Measurements from ENCODE around the gene ALDH2. TPM values are rescaled to one million over a fixed set of nuclear protein-coding genes. Genes with fewer than 3 reads are reported as not detected.

The ALDH2 gene
- total and polyA plus RNA-seq, 9 donors, result 14.6 to 52.6 (median 38.7) TPM

- no peaks in the 10 kb centered on the region for H3K4me1 ChIP-seq (ENCODE audit: control insufficient read depth, insufficient read depth, low read length)
- DNase-seq, result no peak
- H3K4me3 ChIP-seq (ENCODE audit: low read length), result no peak overlapping the region
- no peak overlapping the region for H3K27ac ChIP-seq (ENCODE audit: low read length)
- H3K36me3 ChIP-seq (ENCODE audit: control insufficient read depth, insufficient read depth, low read length), result peaks cover 33% of the 10 kb centered on the region
- H3K27me3 ChIP-seq (ENCODE audit: control insufficient read depth, insufficient read depth, low read length), result no peaks in the 10 kb centered on the region
- H3K9me3 ChIP-seq (replicated peaks; ENCODE audit: control insufficient read depth, low read depth, low read length), result peaks cover 5% of the 10 kb centered on the region
- 97% methylated on average over 13 of the region's 17 CpGs for WGBS (ENCODE audit: insufficient coverage)
These were observed 16.3 kb downstream of the ALDH2 start for GRCh38 chr12:111783046-111783445.

- Histone ChIP-seq H3K36me3 (ENCODE audit: control insufficient read depth, insufficient read depth, low read length) (peaks cover 39% of the 10 kb centered on the region), H3K9me3 (replicated peaks; ENCODE audit: control insufficient read depth, low read depth, low read length) (peaks cover 5% of the 10 kb centered on the region), H3K27ac (ENCODE audit: low read length) (no peak overlapping the region), H3K4me3 (ENCODE audit: low read length) (no peak overlapping the region), H3K27me3 (ENCODE audit: control insufficient read depth, insufficient read depth, low read length) (no peaks in the 10 kb centered on the region), H3K4me1 (ENCODE audit: control insufficient read depth, insufficient read depth, low read length) (no peaks in the 10 kb centered on the region)
- WGBS (ENCODE audit: insufficient coverage), result 92% methylated on average over 2 of the region's 4 CpGs
- no peak for DNase-seq
These were observed 18.2 kb downstream of the ALDH2 start for GRCh38 chr12:111784953-111785352.

DNA sequence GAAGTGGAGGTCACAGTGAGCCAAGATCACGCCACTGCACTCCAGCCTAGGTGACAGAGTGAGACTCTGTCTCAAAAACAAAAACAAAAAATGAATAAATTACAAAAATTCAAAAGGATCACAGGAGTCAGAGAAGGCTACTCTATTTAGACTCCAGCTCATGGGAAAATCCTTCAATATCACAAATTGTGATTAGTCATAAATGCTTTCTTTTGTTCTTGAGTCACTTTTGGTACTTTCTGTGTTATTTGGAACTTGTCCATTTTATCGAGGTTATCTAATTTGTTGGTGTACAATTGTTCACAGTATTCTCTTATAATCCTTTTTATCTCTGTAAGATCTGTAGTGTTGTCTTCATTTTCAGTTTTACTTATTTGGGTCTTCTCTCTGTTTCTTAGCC is 18.9 kb downstream of the ALDH2 start:
- WGBS (ENCODE audit: insufficient coverage), result no CpG with 5 or more reads among the region's 2 CpGs
- DNase-seq, result no peak
- H3K4me3 ChIP-seq (ENCODE audit: low read length), result no peak overlapping the region
- H3K9me3 ChIP-seq (replicated peaks; ENCODE audit: control insufficient read depth, low read depth, low read length), result peaks cover 5% of the 10 kb centered on the region
- H3K4me1 ChIP-seq (ENCODE audit: control insufficient read depth, insufficient read depth, low read length), result no peaks in the 10 kb centered on the region
- no peak overlapping the region for H3K27ac ChIP-seq (ENCODE audit: low read length)
- no peaks in the 10 kb centered on the region for H3K27me3 ChIP-seq (ENCODE audit: control insufficient read depth, insufficient read depth, low read length)
- H3K36me3 ChIP-seq (ENCODE audit: control insufficient read depth, insufficient read depth, low read length), result peaks cover 45% of the 10 kb centered on the region

- Histone ChIP-seq H3K9me3 (replicated peaks; ENCODE audit: control insufficient read depth, low read depth, low read length) (no peaks in the 10 kb centered on the region), H3K27ac (ENCODE audit: low read length) (no peak overlapping the region), H3K4me1 (ENCODE audit: control insufficient read depth, insufficient read depth, low read length) (no peaks in the 10 kb centered on the region), H3K27me3 (ENCODE audit: control insufficient read depth, insufficient read depth, low read length) (no peaks in the 10 kb centered on the region), H3K4me3 (ENCODE audit: low read length) (no peak overlapping the region), H3K36me3 (ENCODE audit: control insufficient read depth, insufficient read depth, low read length) (peaks cover 57% of the 10 kb centered on the region)
- DNase-seq, result no peak
- 82% methylated on average over 2 of the region's 8 CpGs for WGBS (ENCODE audit: insufficient coverage)
These were observed 21.5 kb downstream of the ALDH2 start for GRCh38 chr12:111788178-111788654.

- WGBS (ENCODE audit: insufficient coverage), result 91% methylated on average over 9 of the region's 11 CpGs
- Histone ChIP-seq H3K27me3 (ENCODE audit: control insufficient read depth, insufficient read depth, low read length) (no peaks in the 10 kb centered on the region), H3K27ac (ENCODE audit: low read length) (no peak overlapping the region), H3K9me3 (replicated peaks; ENCODE audit: control insufficient read depth, low read depth, low read length) (no peaks in the 10 kb centered on the region), H3K4me1 (ENCODE audit: control insufficient read depth, insufficient read depth, low read length) (no peaks in the 10 kb centered on the region), H3K36me3 (ENCODE audit: control insufficient read depth, insufficient read depth, low read length) (peaks cover 43% of the 10 kb centered on the region), H3K4me3 (ENCODE audit: low read length) (no peak overlapping the region)
- DNase-seq, result no peak
These were observed 23.0 kb downstream of the ALDH2 start for GRCh38 chr12:111789779-111790178.

GRCh38 chr12:111791507-111791906 is 24.8 kb downstream of the ALDH2 start:
- no peaks in the 10 kb centered on the region for H3K27me3 ChIP-seq (ENCODE audit: control insufficient read depth, insufficient read depth, low read length)
- WGBS (ENCODE audit: insufficient coverage), result 96% methylated on average over 6 of the region's 8 CpGs
- H3K27ac ChIP-seq (ENCODE audit: low read length), result no peak overlapping the region
- H3K9me3 ChIP-seq (replicated peaks; ENCODE audit: control insufficient read depth, low read depth, low read length), result no peaks in the 10 kb centered on the region
- H3K4me3 ChIP-seq (ENCODE audit: low read length), result no peak overlapping the region
- DNase-seq, result no peak
- H3K4me1 ChIP-seq (ENCODE audit: control insufficient read depth, insufficient read depth, low read length), result no peaks in the 10 kb centered on the region
- H3K36me3 ChIP-seq (ENCODE audit: control insufficient read depth, insufficient read depth, low read length), result peaks cover 39% of the 10 kb centered on the region

- Histone ChIP-seq H3K9me3 (replicated peaks; ENCODE audit: control insufficient read depth, low read depth, low read length) (no peaks in the 10 kb centered on the region), H3K27ac (ENCODE audit: low read length) (no peak overlapping the region), H3K4me3 (ENCODE audit: low read length) (no peak overlapping the region), H3K36me3 (ENCODE audit: control insufficient read depth, insufficient read depth, low read length) (peaks cover 40% of the 10 kb centered on the region), H3K27me3 (ENCODE audit: control insufficient read depth, insufficient read depth, low read length) (no peaks in the 10 kb centered on the region), H3K4me1 (ENCODE audit: control insufficient read depth, insufficient read depth, low read length) (no peaks in the 10 kb centered on the region)
- DNase-seq, result no peak
- WGBS (ENCODE audit: insufficient coverage), result 93% methylated on average over 26 of the region's 27 CpGs
These were observed 25.6 kb downstream of the ALDH2 start for GRCh38 chr12:111792155-111792855.

GRCh38 chr12:111792856-111793235 is 26.1 kb downstream of the ALDH2 start:
- DNase-seq, result no peak
- H3K27ac ChIP-seq (ENCODE audit: low read length), result no peak overlapping the region
- no peak overlapping the region for H3K4me3 ChIP-seq (ENCODE audit: low read length)
- no peaks in the 10 kb centered on the region for H3K9me3 ChIP-seq (replicated peaks; ENCODE audit: control insufficient read depth, low read depth, low read length)
- peaks cover 41% of the 10 kb centered on the region for H3K36me3 ChIP-seq (ENCODE audit: control insufficient read depth, insufficient read depth, low read length)
- no peaks in the 10 kb centered on the region for H3K4me1 ChIP-seq (ENCODE audit: control insufficient read depth, insufficient read depth, low read length)
- H3K27me3 ChIP-seq (ENCODE audit: control insufficient read depth, insufficient read depth, low read length), result no peaks in the 10 kb centered on the region
- WGBS (ENCODE audit: insufficient coverage), result no CpG with 5 or more reads among the region's 3 CpGs

DNA sequence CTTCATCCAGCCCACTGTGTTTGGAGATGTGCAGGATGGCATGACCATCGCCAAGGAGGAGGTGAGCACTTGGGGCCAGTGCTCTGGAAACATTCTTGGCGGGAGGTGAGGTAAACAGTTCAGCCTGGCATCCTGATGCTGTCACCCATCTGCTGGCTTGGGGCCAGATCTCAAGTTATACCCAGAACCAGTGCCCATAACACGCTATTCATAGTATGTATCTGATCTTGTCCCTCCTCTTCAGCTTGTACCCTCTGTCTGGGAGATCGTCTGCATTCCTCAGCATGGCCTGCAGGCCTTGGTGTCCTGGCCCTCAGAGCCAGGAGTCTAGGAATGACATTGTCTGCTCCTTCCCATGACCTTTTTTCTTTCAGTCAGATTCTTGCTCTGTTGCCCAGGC is 31.4 kb downstream of the ALDH2 start:
- no peaks in the 10 kb centered on the region for H3K4me1 ChIP-seq (ENCODE audit: control insufficient read depth, insufficient read depth, low read length)
- DNase-seq, result no peak
- peaks cover 41% of the 10 kb centered on the region for H3K36me3 ChIP-seq (ENCODE audit: control insufficient read depth, insufficient read depth, low read length)
- H3K9me3 ChIP-seq (replicated peaks; ENCODE audit: control insufficient read depth, low read depth, low read length), result no peaks in the 10 kb centered on the region
- H3K27me3 ChIP-seq (ENCODE audit: control insufficient read depth, insufficient read depth, low read length), result no peaks in the 10 kb centered on the region
- no peak overlapping the region for H3K4me3 ChIP-seq (ENCODE audit: low read length)
- H3K27ac ChIP-seq (ENCODE audit: low read length), result no peak overlapping the region
- WGBS (ENCODE audit: insufficient coverage), result 94% methylated on average over 4 of the region's 4 CpGs

DNA sequence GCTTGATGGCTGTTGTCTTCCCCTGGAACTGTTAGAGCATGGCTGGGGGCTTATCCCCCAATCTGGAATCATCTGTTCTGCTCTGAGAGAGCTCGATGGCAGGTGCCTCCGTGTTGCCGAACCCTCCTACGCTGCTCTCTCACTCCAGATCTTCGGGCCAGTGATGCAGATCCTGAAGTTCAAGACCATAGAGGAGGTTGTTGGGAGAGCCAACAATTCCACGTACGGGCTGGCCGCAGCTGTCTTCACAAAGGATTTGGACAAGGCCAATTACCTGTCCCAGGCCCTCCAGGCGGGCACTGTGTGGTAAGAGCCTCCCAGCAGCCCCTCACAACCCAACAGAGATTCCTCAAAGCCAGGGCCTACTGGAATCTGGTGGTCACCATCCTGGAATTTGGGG is 33.0 kb downstream of the ALDH2 start:
- H3K27me3 ChIP-seq (ENCODE audit: control insufficient read depth, insufficient read depth, low read length), result no peaks in the 10 kb centered on the region
- H3K27ac ChIP-seq (ENCODE audit: low read length), result no peak overlapping the region
- peaks cover 52% of the 10 kb centered on the region for H3K36me3 ChIP-seq (ENCODE audit: control insufficient read depth, insufficient read depth, low read length)
- H3K9me3 ChIP-seq (replicated peaks; ENCODE audit: control insufficient read depth, low read depth, low read length), result no peaks in the 10 kb centered on the region
- no peak for DNase-seq
- no peak overlapping the region for H3K4me3 ChIP-seq (ENCODE audit: low read length)
- 100% methylated on average over 8 of the region's 9 CpGs for WGBS (ENCODE audit: insufficient coverage)
- H3K4me1 ChIP-seq (ENCODE audit: control insufficient read depth, insufficient read depth, low read length), result no peaks in the 10 kb centered on the region
